NCI-H187 (cell line): ENCODE measurements around the gene KCNH1.
A peak's percentile ranks its signal among the peaks of the same experiment; 100 is the strongest.

Source experiments
- DNase-seq, 2 experiments: peaks; one replicate each; lab custom pipeline; 2025; lab: John Stamatoyannopoulos, UW

KCNH1 gene

GRCh38 chr1:210857146-210857663 is 276.7 kb downstream of the KCNH1 start:
- no peak for DNase-seq

- no peak for DNase-seq
Observed at GRCh38 chr1:210855440-210855839, 278.5 kb downstream of the KCNH1 start.

GRCh38 chr1:210853276-210853675 is 280.7 kb downstream of the KCNH1 start:
- no peak for DNase-seq

- DNase-seq = no peak
Observed at GRCh38 chr1:210850556-210850955, 283.4 kb downstream of the KCNH1 start.

- DNase-seq = no peak
Observed at GRCh38 chr1:210848474-210848873, 285.5 kb downstream of the KCNH1 start.

- no peak for DNase-seq
Observed at GRCh38 chr1:210841926-210842625, 291.9 kb downstream of the KCNH1 start.

GRCh38 chr1:210830034-210831028 is 303.6 kb downstream of the KCNH1 start:
- DNase-seq = peak in 1 of 2 experiments; percentile 16

- DNase-seq = no peak
Observed at GRCh38 chr1:210828996-210829596, 304.9 kb downstream of the KCNH1 start.

GRCh38 chr1:210827481-210827880 is 306.5 kb downstream of the KCNH1 start:
- no peak for DNase-seq

- no peak for DNase-seq
Observed at GRCh38 chr1:210826686-210827085, 307.3 kb downstream of the KCNH1 start.

- DNase-seq = no peak
Observed at GRCh38 chr1:210822932-210823331, 311.0 kb downstream of the KCNH1 start.

GRCh38 chr1:210822241-210822640 is 311.7 kb downstream of the KCNH1 start:
- no peak for DNase-seq

- DNase-seq = no peak
Observed at GRCh38 chr1:210821615-210822014, 312.3 kb downstream of the KCNH1 start.

GRCh38 chr1:210819266-210819665 is 314.7 kb downstream of the KCNH1 start:
- no peak for DNase-seq

GRCh38 chr1:210817385-210818275 is 316.3 kb downstream of the KCNH1 start:
- DNase-seq = no peak

GRCh38 chr1:210815641-210816550 is 318.1 kb downstream of the KCNH1 start:
- no peak for DNase-seq

GRCh38 chr1:210814382-210815123 is 319.4 kb downstream of the KCNH1 start:
- DNase-seq = no peak

GRCh38 chr1:210801501-210801900 is 332.4 kb downstream of the KCNH1 start:
- no peak for DNase-seq

GRCh38 chr1:210800756-210801155 is 333.2 kb downstream of the KCNH1 start:
- DNase-seq = no peak

- no peak for DNase-seq
Observed at GRCh38 chr1:210800301-210800700, 333.6 kb downstream of the KCNH1 start.
